Prostate gland (tissue), 2 donors: ENCODE measurements around the gene SERINC5.

Experiments used
- POLR2AphosphoS5 ChIP-seq: sonication (generic); formaldehyde crosslinking; IDR thresholded peaks from one replicate; pipeline ENCODE4 v1.6.1; 2017; ENCODE audit warnings: antibody characterized with exemption
- TF ChIP-seq, protein P1 (sequence below), 4 experiments: fragments of 200-600 bp in 2 of 4; fragments of 450-650 bp in 2 of 4; sonication (generic) in 2 of 4; IDR thresholded peaks; 1 replicate in 3 of 4; 2 replicates in 1 of 4; pipeline ENCODE4 v1.5.1; 2016 to 2019; ENCODE audit warnings: antibody characterized with exemption in 4 of 4, mild to moderate bottlenecking in 2 of 4, moderate library complexity in 2 of 4

DNA sequence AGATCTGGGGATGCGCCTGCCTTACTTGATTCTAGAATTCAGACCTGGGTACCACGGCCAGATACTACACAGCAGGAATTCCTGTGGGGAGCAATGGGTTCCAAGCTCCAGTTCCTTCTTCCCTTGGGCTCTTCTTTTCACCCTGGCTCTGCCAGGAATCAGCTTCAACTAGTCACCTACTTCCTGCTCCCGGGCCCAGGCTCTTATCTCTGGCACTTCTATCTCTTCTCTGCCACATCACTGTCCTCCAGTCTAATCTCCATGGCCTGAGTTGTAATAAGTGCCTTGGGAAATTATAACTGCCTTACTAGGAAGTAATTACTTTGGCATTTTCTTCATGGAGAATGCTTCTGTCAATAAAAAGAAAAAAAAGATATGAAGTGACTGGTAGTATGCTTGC is 26.2 kb upstream of the SERINC5 start:
- TF ChIP-seq, protein P1, sequence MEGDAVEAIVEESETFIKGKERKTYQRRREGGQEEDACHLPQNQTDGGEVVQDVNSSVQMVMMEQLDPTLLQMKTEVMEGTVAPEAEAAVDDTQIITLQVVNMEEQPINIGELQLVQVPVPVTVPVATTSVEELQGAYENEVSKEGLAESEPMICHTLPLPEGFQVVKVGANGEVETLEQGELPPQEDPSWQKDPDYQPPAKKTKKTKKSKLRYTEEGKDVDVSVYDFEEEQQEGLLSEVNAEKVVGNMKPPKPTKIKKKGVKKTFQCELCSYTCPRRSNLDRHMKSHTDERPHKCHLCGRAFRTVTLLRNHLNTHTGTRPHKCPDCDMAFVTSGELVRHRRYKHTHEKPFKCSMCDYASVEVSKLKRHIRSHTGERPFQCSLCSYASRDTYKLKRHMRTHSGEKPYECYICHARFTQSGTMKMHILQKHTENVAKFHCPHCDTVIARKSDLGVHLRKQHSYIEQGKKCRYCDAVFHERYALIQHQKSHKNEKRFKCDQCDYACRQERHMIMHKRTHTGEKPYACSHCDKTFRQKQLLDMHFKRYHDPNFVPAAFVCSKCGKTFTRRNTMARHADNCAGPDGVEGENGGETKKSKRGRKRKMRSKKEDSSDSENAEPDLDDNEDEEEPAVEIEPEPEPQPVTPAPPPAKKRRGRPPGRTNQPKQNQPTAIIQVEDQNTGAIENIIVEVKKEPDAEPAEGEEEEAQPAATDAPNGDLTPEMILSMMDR (IDR thresholded peaks at IDR 0.05): no peak
- no peak for TF ChIP-seq POLR2AphosphoS5
